HepG2 (cell line): ENCODE results near the gene OR1I1. TPM values are rescaled to one million over a fixed set of nuclear protein-coding genes. Genes with fewer than 3 reads are reported as not detected.

ENCODE experiments used
- ATAC-seq: fragments of 200-7000 bp; cut with Tn5 transposase; 3 replicates; pipeline ENCODE4 v1.9.1; 2020; ENCODE audit warnings: mild to moderate bottlenecking, moderate library complexity
- BruUV-seq: library from RNA; stranded (reverse); fragments of 400-500 nt; replicated peaks from 2 replicates; lab custom pipeline; 2021; lab: Mats Ljungman, UMichigan
- CTCF ChIA-PET: fragments of 300-600 bp; formaldehyde crosslinking; extraction: SDS; loops from one replicate; lab custom pipeline; 2021; ENCODE audit warnings: low total read pairs, inconsistent platforms, low intra/inter-chr PET ratio; lab: Yijun Ruan, JAX
- POLR2A ChIA-PET: fragments of 350-600 bp; sonication (Branson Sonifier 250); formaldehyde crosslinking; loops from one replicate; lab custom pipeline; 2020; ENCODE audit warnings: antibody characterized with exemption, inconsistent platforms; lab: Yijun Ruan, JAX
- DNase-seq: peaks from one replicate; pipeline ENCODE4 v3.0.0-alpha.2; 2015; ENCODE audit warnings: low spot score
- FAIRE-seq: peaks from 3 replicates; lab custom pipeline; 2011; peaks lifted over from hg19 to GRCh38; lab: Jason Lieb, UNC
- H2AFZ ChIP-seq: one replicate; pipeline ENCODE4 v1.6.1; 2011; ENCODE audit warnings: low read length, inconsistent platforms
- H3K27ac ChIP-seq: fragments of 300-600 bp; 3 replicates; pipeline ENCODE4 v1.8.0; 2011; ENCODE audit warnings: mixed run types, mild to moderate bottlenecking, mixed read lengths, low read length, inconsistent platforms; ENCODE audit not compliant: insufficient read depth; ENCODE audit errors: extremely low read length
- H3K27me3 ChIP-seq, 2 experiments: fragments of 200-600 bp in 1 of 2; 2 replicates in 1 of 2; 3 replicates in 1 of 2; pipeline versions ENCODE4 v1.6.0 to v1.8.0; 2011; ENCODE audit warnings: low read length in 2 of 2, mild to moderate bottlenecking in 2 of 2, moderate library complexity in 2 of 2, inconsistent platforms in 1 of 2; ENCODE audit not compliant: insufficient read depth in 2 of 2, control insufficient read depth in 1 of 2
- H3K36me3 ChIP-seq, 2 experiments: fragments of 200-600 bp in 1 of 2; replicated peaks in 1 of 2; 2 replicates in 1 of 2; 3 replicates in 1 of 2; pipeline versions ENCODE4 v1.5.1 to v1.8.0; 2011; ENCODE audit warnings: low read length in 2 of 2, inconsistent platforms in 1 of 2; ENCODE audit not compliant: insufficient read depth in 2 of 2, control insufficient read depth in 1 of 2
- H3K4me1 ChIP-seq: 2 replicates; pipeline ENCODE4 v1.5.1; 2012; ENCODE audit warnings: low read length, inconsistent platforms; ENCODE audit not compliant: insufficient read depth
- H3K4me2 ChIP-seq: 2 replicates; pipeline ENCODE4 v1.6.0; 2011; ENCODE audit warnings: low read depth, low read length, inconsistent platforms
- H3K4me3 ChIP-seq, 3 experiments: fragments of 200-600 bp in 1 of 3; sonication (generic), shearing (Covaris generic) in 1 of 3; replicated peaks in 1 of 3; 2 replicates each; pipeline ENCODE4 v1.5.1; 2011 to 2016; ENCODE audit warnings: low read length in 3 of 3, inconsistent platforms in 2 of 3, low read depth in 2 of 3, mild to moderate bottlenecking in 2 of 3, control low read depth in 1 of 3, mixed read lengths in 1 of 3; ENCODE audit not compliant: insufficient read depth in 1 of 3
- H3K79me2 ChIP-seq: one replicate; pipeline ENCODE4 v1.6.1; 2011; ENCODE audit warnings: low read length, inconsistent platforms; ENCODE audit not compliant: insufficient read depth
- H3K9ac ChIP-seq: 2 replicates; pipeline ENCODE4 v1.6.0; 2011; ENCODE audit warnings: mild to moderate bottlenecking, low read depth, low read length, inconsistent platforms; ENCODE audit not compliant: insufficient read depth
- H3K9me3 ChIP-seq: 2 replicates; pipeline ENCODE4 v1.5.1; 2012; ENCODE audit warnings: mild to moderate bottlenecking, low read length
- H4K20me1 ChIP-seq: 2 replicates; pipeline ENCODE4 v1.6.0; 2011; ENCODE audit warnings: inconsistent platforms, mild to moderate bottlenecking, low read length, moderate library complexity; ENCODE audit not compliant: insufficient read depth
- BCL6 ChIP-seq: IDR thresholded peaks from 2 replicates; pipeline ENCODE4 v1.6.1; 2016; ENCODE audit warnings: missing genetic modification reagents, missing compliant biosample characterization
- FOXK1 ChIP-seq: sonication (generic); formaldehyde crosslinking; IDR thresholded peaks from 2 replicates; pipeline ENCODE4 v1.4.0; 2020; ENCODE audit warnings: low read depth, missing genetic modification reagents, borderline replicate concordance
- KLF13 ChIP-seq: sonication (generic); formaldehyde crosslinking; IDR thresholded peaks from 2 replicates; pipeline ENCODE4 v1.4.0; 2020; ENCODE audit warnings: mild to moderate bottlenecking, missing genetic modification reagents
- PLRG1 ChIP-seq: fragments of 450-650 bp; conservative IDR thresholded peaks from 2 replicates; pipeline ENCODE4 v1.6.1; 2016
- RAD21 ChIP-seq: fragments of 450-650 bp; formaldehyde crosslinking; IDR thresholded peaks from 2 replicates; pipeline ENCODE4 v1.5.0; 2020; ENCODE audit warnings: mild to moderate bottlenecking
- ZFAT ChIP-seq: sonication (generic); formaldehyde crosslinking; conservative IDR thresholded peaks from 2 replicates; pipeline ENCODE4 v1.8.1; 2023; ENCODE audit warnings: missing genetic modification reagents, inconsistent platforms
- ZNF878 ChIP-seq: sonication (generic); formaldehyde crosslinking; IDR thresholded peaks from 2 replicates; pipeline ENCODE4 v1.8.1; 2023; ENCODE audit warnings: mild to moderate bottlenecking, missing genetic modification reagents, moderate library complexity
- WGBS: methylation state at CpG from one replicate; pipeline ENCODE4 v1.1.6; 2017; ENCODE audit warnings: low lambda C conversion rate; 5-methylcytosine and 5-hydroxymethylcytosine counted together
- in situ Hi-C: cut with HindIII; loops from 2 replicates; pipeline ENCODE4 v1.10.0; 2017; ENCODE audit warnings: low pct_unique_long_range_greater_than_20kb; ENCODE audit not compliant: extremely low pct_ligation_motif_present
- intact Hi-C: fragments of 100-400 bp; cut with micrococcal nuclease; formaldehyde crosslinking; loops from one replicate; pipeline ENCODE4 v1.10.0; 2022; ENCODE audit not compliant: unreplicated experiment
- polyA plus RNA-seq, 8 experiments: library from polyadenylated mRNA; depleted of rRNA in 3 of 8; stranded (reverse) in 7 of 8; unstranded in 1 of 8; fragments of >200 nt; fragmentation: Illumina TruSeq in 4 of 8; extraction: Trizol in 4 of 8; gene quantifications; 2 replicates each; pipeline versions ENCODE4 v1.2.1 to v1.2.3, GENCODE V29; 2011 to 2016; ENCODE audit warnings: low read depth in 4 of 8, missing spikeins in 1 of 8, mixed read lengths in 1 of 8; ENCODE audit not compliant: insufficient read depth in 1 of 8
- total RNA-seq, 5 experiments: library from RNA; depleted of rRNA; stranded (reverse); fragments of >200 nt; fragmentation: Illumina TruSeq; extraction: Trizol; gene quantifications; 2 replicates each; pipeline ENCODE4 v1.2.3, GENCODE V29; 2016; ENCODE audit warnings: low read depth in 1 of 5
- TF ChIP-seq, protein P1 (sequence below): sonication (generic); formaldehyde crosslinking; IDR thresholded peaks from 2 replicates; pipeline ENCODE4; 2020; ENCODE audit warnings: missing genetic modification reagents, mild to moderate bottlenecking, borderline replicate concordance
- TF ChIP-seq, protein P2 (sequence below): sonication (generic); formaldehyde crosslinking; IDR thresholded peaks from 2 replicates; pipeline ENCODE4 v1.8.0; 2022; ENCODE audit warnings: missing genetic modification reagents, low read depth, mild to moderate bottlenecking, borderline replicate concordance
- TF ChIP-seq, protein P3 (sequence below): sonication (generic); formaldehyde crosslinking; IDR thresholded peaks from 2 replicates; pipeline ENCODE4 v1.4.0; 2020; ENCODE audit warnings: missing genetic modification reagents, borderline replicate concordance

OR1I1 gene
- total and polyA plus RNA-seq, 2 of the 13 experiments (the other 11 are each of a cell fraction or from before 2014, with no cell fraction given): not detected

DNA sequence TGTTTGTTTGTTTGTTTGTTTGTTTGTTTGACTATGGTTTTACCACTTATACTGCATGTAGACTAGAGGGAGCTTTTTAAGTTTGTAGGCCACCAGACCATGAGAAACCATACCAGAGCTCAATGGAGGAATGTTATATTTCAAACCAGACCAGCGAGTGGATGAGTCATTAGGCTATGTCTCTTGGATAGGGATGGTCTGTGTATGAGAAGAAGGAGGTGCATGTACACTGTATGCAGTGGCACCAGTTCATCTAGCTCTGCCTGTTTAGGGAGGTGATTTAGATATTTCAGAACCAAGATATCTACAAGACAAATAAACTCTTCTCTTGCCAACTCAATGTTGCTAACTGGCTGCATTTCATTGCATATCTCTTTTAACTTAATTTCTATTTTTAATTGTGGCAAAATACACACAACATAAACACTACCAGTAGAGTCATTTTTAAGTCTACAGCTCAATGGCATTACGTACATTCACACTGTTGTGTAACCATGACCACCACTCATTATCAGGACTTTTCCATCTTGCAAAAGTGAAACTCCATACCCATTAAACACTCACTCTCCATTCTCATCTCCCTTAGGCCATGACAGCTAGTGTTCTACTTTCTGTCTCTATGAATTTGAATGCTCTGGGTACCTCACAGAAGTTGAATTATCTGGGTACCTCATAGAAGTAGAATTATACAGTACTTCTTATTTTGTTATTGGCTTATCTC is 54.4 kb downstream of the OR1I1 start:
- Histone ChIP-seq H3K9ac (no peak overlapping the region), H3K9me3 (no peaks in the 10 kb centered on the region), H3K4me2 (no peak overlapping the region), H3K36me3 (no peaks in the 10 kb centered on the region), H3K4me3 (no peak overlapping the region), H3K27ac (no peak overlapping the region), H3K79me2 (no peaks in the 10 kb centered on the region), H2AFZ (no peak overlapping the region), H4K20me1 (no peaks in the 10 kb centered on the region), H3K27me3 (no peaks in the 10 kb centered on the region), H3K4me1 (no peaks in the 10 kb centered on the region)
- WGBS: 4% methylated on average over 2 of the region's 2 CpGs
- FAIRE-seq (no peak), ATAC-seq (no peak), DNase-seq (no peak)
- CTCF ChIA-PET: no interaction called here
- BruUV-seq: no TSS peak
- in situ Hi-C loops: no loop called here
- TF ChIP-seq KLF13: no peak
- TF ChIP-seq ZNF878: no peak
- TF ChIP-seq, protein P1, sequence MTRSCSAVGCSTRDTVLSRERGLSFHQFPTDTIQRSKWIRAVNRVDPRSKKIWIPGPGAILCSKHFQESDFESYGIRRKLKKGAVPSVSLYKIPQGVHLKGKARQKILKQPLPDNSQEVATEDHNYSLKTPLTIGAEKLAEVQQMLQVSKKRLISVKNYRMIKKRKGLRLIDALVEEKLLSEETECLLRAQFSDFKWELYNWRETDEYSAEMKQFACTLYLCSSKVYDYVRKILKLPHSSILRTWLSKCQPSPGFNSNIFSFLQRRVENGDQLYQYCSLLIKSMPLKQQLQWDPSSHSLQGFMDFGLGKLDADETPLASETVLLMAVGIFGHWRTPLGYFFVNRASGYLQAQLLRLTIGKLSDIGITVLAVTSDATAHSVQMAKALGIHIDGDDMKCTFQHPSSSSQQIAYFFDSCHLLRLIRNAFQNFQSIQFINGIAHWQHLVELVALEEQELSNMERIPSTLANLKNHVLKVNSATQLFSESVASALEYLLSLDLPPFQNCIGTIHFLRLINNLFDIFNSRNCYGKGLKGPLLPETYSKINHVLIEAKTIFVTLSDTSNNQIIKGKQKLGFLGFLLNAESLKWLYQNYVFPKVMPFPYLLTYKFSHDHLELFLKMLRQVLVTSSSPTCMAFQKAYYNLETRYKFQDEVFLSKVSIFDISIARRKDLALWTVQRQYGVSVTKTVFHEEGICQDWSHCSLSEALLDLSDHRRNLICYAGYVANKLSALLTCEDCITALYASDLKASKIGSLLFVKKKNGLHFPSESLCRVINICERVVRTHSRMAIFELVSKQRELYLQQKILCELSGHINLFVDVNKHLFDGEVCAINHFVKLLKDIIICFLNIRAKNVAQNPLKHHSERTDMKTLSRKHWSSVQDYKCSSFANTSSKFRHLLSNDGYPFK: no peak
- POLR2A ChIA-PET: no interaction called here
- intact Hi-C loops: no loop called here

DNA sequence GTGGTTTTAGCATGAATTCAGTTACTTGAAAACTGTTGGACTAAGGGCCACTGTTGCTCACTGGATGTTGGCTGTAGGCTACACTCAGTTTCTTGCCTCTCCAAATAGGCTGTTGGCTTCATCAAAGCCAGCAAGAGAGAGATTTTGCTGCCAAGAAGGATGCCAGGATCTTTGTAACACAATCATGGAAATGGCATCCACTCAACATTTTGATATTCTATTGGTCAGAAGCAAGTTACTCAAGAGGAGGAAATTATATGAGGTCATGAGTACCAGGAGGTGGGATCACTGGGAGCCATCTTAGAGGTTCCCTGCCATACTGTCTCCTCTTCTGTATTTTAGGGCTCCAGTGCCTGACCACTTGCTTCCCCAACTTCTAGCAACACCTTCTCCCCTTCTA is 55.8 kb downstream of the OR1I1 start:
- Histone ChIP-seq H3K9me3 (no peaks in the 10 kb centered on the region), H3K36me3 (no peaks in the 10 kb centered on the region), H3K4me2 (no peak overlapping the region), H4K20me1 (no peaks in the 10 kb centered on the region), H3K9ac (no peak overlapping the region), H3K79me2 (no peaks in the 10 kb centered on the region), H3K4me3 (no peak overlapping the region), H3K27ac (no peak overlapping the region), H2AFZ (no peak overlapping the region), H3K4me1 (no peaks in the 10 kb centered on the region), H3K27me3 (no peaks in the 10 kb centered on the region)
- BruUV-seq: no TSS peak
- intact Hi-C loops: no loop called here
- POLR2A ChIA-PET: no interaction called here
- DNase-seq: no peak
- in situ Hi-C loops: no loop called here
- ATAC-seq: no peak
- no peak for FAIRE-seq
- CTCF ChIA-PET: no interaction called here
- TF ChIP-seq FOXK1 (CRISPR knock-in tag) (no peak), ZFAT (no peak), RAD21 (CRISPR knock-in tag) (no peak), BCL6 (CRISPR knock-in tag) (no peak), PLRG1 (no peak)
- TF ChIP-seq, protein P2, sequence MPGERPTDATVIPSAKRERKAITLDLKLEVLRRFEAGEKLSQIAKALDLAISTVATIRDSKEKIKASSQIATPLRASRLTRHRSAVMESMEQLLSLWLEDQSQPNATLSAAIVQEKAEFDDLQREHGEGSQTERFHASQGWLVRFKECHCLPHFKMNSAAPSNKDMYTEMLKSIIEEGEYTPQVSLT: no peak
- TF ChIP-seq, protein P3, sequence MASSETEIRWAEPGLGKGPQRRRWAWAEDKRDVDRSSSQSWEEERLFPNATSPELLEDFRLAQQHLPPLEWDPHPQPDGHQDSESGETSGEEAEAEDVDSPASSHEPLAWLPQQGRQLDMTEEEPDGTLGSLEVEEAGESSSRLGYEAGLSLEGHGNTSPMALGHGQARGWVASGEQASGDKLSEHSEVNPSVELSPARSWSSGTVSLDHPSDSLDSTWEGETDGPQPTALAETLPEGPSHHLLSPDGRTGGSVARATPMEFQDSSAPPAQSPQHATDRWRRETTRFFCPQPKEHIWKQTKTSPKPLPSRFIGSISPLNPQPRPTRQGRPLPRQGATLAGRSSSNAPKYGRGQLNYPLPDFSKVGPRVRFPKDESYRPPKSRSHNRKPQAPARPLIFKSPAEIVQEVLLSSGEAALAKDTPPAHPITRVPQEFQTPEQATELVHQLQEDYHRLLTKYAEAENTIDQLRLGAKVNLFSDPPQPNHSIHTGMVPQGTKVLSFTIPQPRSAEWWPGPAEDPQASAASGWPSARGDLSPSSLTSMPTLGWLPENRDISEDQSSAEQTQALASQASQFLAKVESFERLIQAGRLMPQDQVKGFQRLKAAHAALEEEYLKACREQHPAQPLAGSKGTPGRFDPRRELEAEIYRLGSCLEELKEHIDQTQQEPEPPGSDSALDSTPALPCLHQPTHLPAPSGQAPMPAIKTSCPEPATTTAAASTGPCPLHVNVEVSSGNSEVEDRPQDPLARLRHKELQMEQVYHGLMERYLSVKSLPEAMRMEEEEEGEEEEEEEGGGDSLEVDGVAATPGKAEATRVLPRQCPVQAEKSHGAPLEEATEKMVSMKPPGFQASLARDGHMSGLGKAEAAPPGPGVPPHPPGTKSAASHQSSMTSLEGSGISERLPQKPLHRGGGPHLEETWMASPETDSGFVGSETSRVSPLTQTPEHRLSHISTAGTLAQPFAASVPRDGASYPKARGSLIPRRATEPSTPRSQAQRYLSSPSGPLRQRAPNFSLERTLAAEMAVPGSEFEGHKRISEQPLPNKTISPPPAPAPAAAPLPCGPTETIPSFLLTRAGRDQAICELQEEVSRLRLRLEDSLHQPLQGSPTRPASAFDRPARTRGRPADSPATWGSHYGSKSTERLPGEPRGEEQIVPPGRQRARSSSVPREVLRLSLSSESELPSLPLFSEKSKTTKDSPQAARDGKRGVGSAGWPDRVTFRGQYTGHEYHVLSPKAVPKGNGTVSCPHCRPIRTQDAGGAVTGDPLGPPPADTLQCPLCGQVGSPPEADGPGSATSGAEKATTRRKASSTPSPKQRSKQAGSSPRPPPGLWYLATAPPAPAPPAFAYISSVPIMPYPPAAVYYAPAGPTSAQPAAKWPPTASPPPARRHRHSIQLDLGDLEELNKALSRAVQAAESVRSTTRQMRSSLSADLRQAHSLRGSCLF (CRISPR knock-in tag): no peak
